Fibroblast of lung (primary cell): ENCODE data around the gene DNAH3.

Experiments
- EZH2 ChIP-seq: IDR thresholded peaks from 2 replicates; pipeline ENCODE4 v1.5.1; 2012; ENCODE audit warnings: low read length, control low read depth, mild to moderate bottlenecking; ENCODE audit errors: missing control alignments
- TF ChIP-seq, protein P1 (sequence below), 2 donors: IDR thresholded peaks in 1 of 2; conservative IDR thresholded peaks in 1 of 2; 1 replicate in 1 of 2; 2 replicates in 1 of 2; pipeline ENCODE4 v1.5.1; 2011 to 2012; ENCODE audit warnings: low read length in 2 of 2, control low read depth in 1 of 2, inconsistent platforms in 1 of 2, low read depth in 1 of 2, mild to moderate bottlenecking in 1 of 2

DNA sequence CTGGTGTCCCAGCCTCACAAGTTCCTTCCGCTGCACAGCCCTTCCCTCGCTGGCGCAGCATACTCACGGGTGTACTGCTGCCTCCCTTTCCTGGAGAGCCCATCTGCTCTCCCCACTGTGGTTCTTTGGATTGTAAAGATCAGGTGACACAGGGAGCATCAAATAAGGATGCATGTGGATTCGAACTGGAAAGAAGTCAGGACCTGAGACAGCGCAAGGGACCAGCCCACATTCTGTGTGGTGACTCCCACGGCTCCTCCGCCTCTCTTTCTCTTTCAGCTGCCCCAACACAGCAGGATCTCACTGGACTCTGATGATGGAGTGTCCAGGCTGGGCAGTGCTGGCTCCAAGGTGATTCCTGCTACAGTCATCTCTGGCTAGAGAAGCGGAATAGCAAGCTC lies 15.9 kb upstream of the DNAH3 start:
- TF ChIP-seq, protein P1, sequence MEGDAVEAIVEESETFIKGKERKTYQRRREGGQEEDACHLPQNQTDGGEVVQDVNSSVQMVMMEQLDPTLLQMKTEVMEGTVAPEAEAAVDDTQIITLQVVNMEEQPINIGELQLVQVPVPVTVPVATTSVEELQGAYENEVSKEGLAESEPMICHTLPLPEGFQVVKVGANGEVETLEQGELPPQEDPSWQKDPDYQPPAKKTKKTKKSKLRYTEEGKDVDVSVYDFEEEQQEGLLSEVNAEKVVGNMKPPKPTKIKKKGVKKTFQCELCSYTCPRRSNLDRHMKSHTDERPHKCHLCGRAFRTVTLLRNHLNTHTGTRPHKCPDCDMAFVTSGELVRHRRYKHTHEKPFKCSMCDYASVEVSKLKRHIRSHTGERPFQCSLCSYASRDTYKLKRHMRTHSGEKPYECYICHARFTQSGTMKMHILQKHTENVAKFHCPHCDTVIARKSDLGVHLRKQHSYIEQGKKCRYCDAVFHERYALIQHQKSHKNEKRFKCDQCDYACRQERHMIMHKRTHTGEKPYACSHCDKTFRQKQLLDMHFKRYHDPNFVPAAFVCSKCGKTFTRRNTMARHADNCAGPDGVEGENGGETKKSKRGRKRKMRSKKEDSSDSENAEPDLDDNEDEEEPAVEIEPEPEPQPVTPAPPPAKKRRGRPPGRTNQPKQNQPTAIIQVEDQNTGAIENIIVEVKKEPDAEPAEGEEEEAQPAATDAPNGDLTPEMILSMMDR (conservative IDR thresholded peaks at IDR 0.05 in 1 of 2, IDR thresholded peaks at IDR 0.05 in 1 of 2; ENCODE audit: low read depth in 1 of 2, low read length in 2 of 2), result no peak
- TF ChIP-seq EZH2, result no peak
